Sigmoid colon (tissue), 7 donors: ENCODE results near the gene LDLRAD4. TPM values are rescaled to one million over a fixed set of nuclear protein-coding genes. Genes with fewer than 3 reads are reported as not detected.

Source experiments
- DNase-seq: peaks from one replicate; pipeline ENCODE4 v3.0.0-alpha.2; 2019
- H3K27ac ChIP-seq, 4 donors: fragments of 200-600 bp; sonication (generic); one replicate each; pipeline ENCODE4 v1.5.1; 2016 to 2019; ENCODE audit warnings: mild to moderate bottlenecking in 1 of 4
- H3K27me3 ChIP-seq, 3 donors: fragments of 200-600 bp; sonication (generic); one replicate each; pipeline ENCODE4 v1.5.1; 2019; ENCODE audit warnings: mild to moderate bottlenecking in 1 of 3
- H3K36me3 ChIP-seq, 4 donors: fragments of 200-600 bp; sonication (generic); one replicate each; pipeline ENCODE4 v1.5.1; 2016 to 2019
- H3K4me1 ChIP-seq, 4 donors: fragments of 200-600 bp; sonication (generic); one replicate each; pipeline ENCODE4 v1.5.1; 2017 to 2019
- H3K4me3 ChIP-seq, 4 donors: fragments of 200-600 bp; sonication (generic); one replicate each; pipeline ENCODE4 v1.5.1; 2017 to 2019; ENCODE audit warnings: mild to moderate bottlenecking in 2 of 4, moderate library complexity in 1 of 4
- H3K9me3 ChIP-seq, 4 donors: fragments of 200-600 bp in 3 of 4; sonication (generic) in 3 of 4; one replicate each; pipeline versions ENCODE4 v1.5.1 to v1.6.1; 2013 to 2019
- CTCF ChIP-seq, 4 experiments: fragments of 450-650 bp in 3 of 4; fragments of 200-600 bp in 1 of 4; IDR thresholded peaks; one replicate each; pipeline ENCODE4 v1.5.1; 2016 to 2019; ENCODE audit warnings: antibody characterized with exemption in 4 of 4, mild to moderate bottlenecking in 3 of 4, moderate library complexity in 2 of 4
- EP300 ChIP-seq, 4 donors: sonication (generic); formaldehyde crosslinking; IDR thresholded peaks; one replicate each; pipeline ENCODE4 v1.6.1; 2017; ENCODE audit warnings: antibody characterized with exemption in 4 of 4
- POLR2A ChIP-seq, 2 donors: fragments of 450-650 bp; IDR thresholded peaks; one replicate each; pipeline ENCODE4 v1.6.1; 2016; ENCODE audit warnings: antibody characterized with exemption in 2 of 2, mild to moderate bottlenecking in 2 of 2, moderate library complexity in 2 of 2
- POLR2AphosphoS5 ChIP-seq, 4 donors: sonication (generic); formaldehyde crosslinking; IDR thresholded peaks; one replicate each; pipeline ENCODE4 v1.6.1; 2017; ENCODE audit warnings: antibody characterized with exemption in 4 of 4
- WGBS, 2 donors: extraction: QIAGEN DNeasy Blood & Tissue Kit; methylation state at CpG; one replicate each; pipeline ENCODE4 v1.1.7; 2013; 5-methylcytosine and 5-hydroxymethylcytosine counted together
- intact Hi-C: fragments of 100-400 bp; cut with DNase I; formaldehyde crosslinking; loops from one replicate; pipeline ENCODE4 v1.15.1; 2023
- polyA plus RNA-seq, 3 donors: library from polyadenylated mRNA; stranded (reverse); fragments of 200-250 nt; gene quantifications; one replicate each; pipeline ENCODE4 v1.2.3, GENCODE V29; 2013
- total RNA-seq, 4 donors: library from RNA; depleted of rRNA; stranded (reverse); fragments of >200 nt; gene quantifications; one replicate each; pipeline ENCODE4 v1.1.0, GENCODE V29; 2016
- donor health status: healthy with polysubstance abuse.
- donor health status: Bipolar disorder and iron deficiency.
- donor health status: healthy.

Gene LDLRAD4
- total and polyA plus RNA-seq, 7 donors = 1.2 to 28.2 (median 17.2) TPM

GRCh38 chr18:13222856-13223281 is 4.3 kb downstream of the LDLRAD4 start:
- no peaks in the 10 kb centered on the region for H3K9me3 ChIP-seq
- H3K27ac ChIP-seq = peak overlapping the region; percentile 87 to 94 (median 90)
- H3K27me3 ChIP-seq = no peaks in the 10 kb centered on the region
- TF ChIP-seq POLR2AphosphoS5 (IDR thresholded peaks at IDR 0.05) (no peak), EP300 (IDR thresholded peaks at IDR 0.05) (no peak), CTCF (IDR thresholded peaks at IDR 0.05) (no peak), POLR2A (IDR thresholded peaks at IDR 0.05) (no peak)
- intact Hi-C loops = loop anchor here (2.0 to 5.0 kb wide), 4 partner anchors 42 to 224 kb away; no protein-coding TSS in a partner anchor
- 15 to 60% methylated on average over 4 of the region's 4 CpGs for WGBS, 2 donors
- DNase-seq = peak; percentile 72
- H3K36me3 ChIP-seq = no peaks in the 10 kb centered on the region
- H3K4me1 ChIP-seq = peaks cover 0 to 65% (median 59%) of the 10 kb centered on the region in 4 donors
- H3K4me3 ChIP-seq = peak overlapping the region in 1 of 4 donors; percentile 9

- no peaks in the 10 kb centered on the region for H3K36me3 ChIP-seq
- peak overlapping the region; percentile 87 to 94 (median 90) for H3K27ac ChIP-seq
- WGBS, 2 donors = 25 to 52% methylated on average over 13 of the region's 13 CpGs
- no peak overlapping the region for H3K4me3 ChIP-seq
- TF ChIP-seq POLR2AphosphoS5 (IDR thresholded peaks at IDR 0.05) (no peak), CTCF (IDR thresholded peaks at IDR 0.05) (no peak), EP300 (IDR thresholded peaks at IDR 0.05) (no peak), POLR2A (IDR thresholded peaks at IDR 0.05) (no peak)
- H3K4me1 ChIP-seq = peaks cover 0 to 65% (median 59%) of the 10 kb centered on the region in 4 donors
- intact Hi-C loops = loop anchor here (2.0 to 5.0 kb wide), 4 partner anchors 41 to 224 kb away; no protein-coding TSS in a partner anchor
- no peaks in the 10 kb centered on the region for H3K9me3 ChIP-seq
- DNase-seq = no peak
- no peaks in the 10 kb centered on the region for H3K27me3 ChIP-seq
Observed at GRCh38 chr18:13223311-13224143, 5.0 kb downstream of the LDLRAD4 start.

GRCh38 chr18:13225261-13225660 is 6.7 kb downstream of the LDLRAD4 start:
- Histone ChIP-seq H3K36me3 (no peaks in the 10 kb centered on the region), H3K4me1 (peaks cover 0 to 52% (median 43%) of the 10 kb centered on the region in 4 donors), H3K9me3 (no peaks in the 10 kb centered on the region), H3K27ac (peak overlapping the region in 1 of 4 donors; percentile 94), H3K4me3 (no peak overlapping the region), H3K27me3 (no peaks in the 10 kb centered on the region)
- TF ChIP-seq POLR2AphosphoS5 (IDR thresholded peaks at IDR 0.05) = no peak
- TF ChIP-seq POLR2A (IDR thresholded peaks at IDR 0.05) = no peak
- no peak for TF ChIP-seq EP300 (IDR thresholded peaks at IDR 0.05)
- no peak for TF ChIP-seq CTCF (IDR thresholded peaks at IDR 0.05)
- intact Hi-C loops = no loop called here
- DNase-seq = no peak
- WGBS, 2 donors = 92 to 96% methylated on average over 5 of the region's 5 CpGs

- H3K27me3 ChIP-seq = no peaks in the 10 kb centered on the region
- H3K27ac ChIP-seq = no peak overlapping the region
- TF ChIP-seq EP300 (IDR thresholded peaks at IDR 0.05) = no peak
- no peak for TF ChIP-seq CTCF (IDR thresholded peaks at IDR 0.05)
- TF ChIP-seq POLR2A (IDR thresholded peaks at IDR 0.05) = no peak
- no peak for TF ChIP-seq POLR2AphosphoS5 (IDR thresholded peaks at IDR 0.05)
- WGBS, 2 donors = 95% methylated on average over 5 of the region's 5 CpGs
- no peak for DNase-seq
- H3K36me3 ChIP-seq = no peaks in the 10 kb centered on the region
- H3K9me3 ChIP-seq = no peaks in the 10 kb centered on the region
- intact Hi-C loops = no loop called here
- peaks cover 0 to 42% (median 32%) of the 10 kb centered on the region in 4 donors for H3K4me1 ChIP-seq
- H3K4me3 ChIP-seq = no peak overlapping the region
Observed at GRCh38 chr18:13226533-13227144, 8.1 kb downstream of the LDLRAD4 start.
